ENCODE data around the gene MCOLN2. TPM values are rescaled to one million over a fixed set of nuclear protein-coding genes. Genes with fewer than 3 reads are reported as not detected.

MCOLN2 gene
- total and polyA plus RNA-seq, 2 donors (not counting 1 experiment from before 2014, with no cell fraction given) = 23.9 to 25.8 TPM

DNA sequence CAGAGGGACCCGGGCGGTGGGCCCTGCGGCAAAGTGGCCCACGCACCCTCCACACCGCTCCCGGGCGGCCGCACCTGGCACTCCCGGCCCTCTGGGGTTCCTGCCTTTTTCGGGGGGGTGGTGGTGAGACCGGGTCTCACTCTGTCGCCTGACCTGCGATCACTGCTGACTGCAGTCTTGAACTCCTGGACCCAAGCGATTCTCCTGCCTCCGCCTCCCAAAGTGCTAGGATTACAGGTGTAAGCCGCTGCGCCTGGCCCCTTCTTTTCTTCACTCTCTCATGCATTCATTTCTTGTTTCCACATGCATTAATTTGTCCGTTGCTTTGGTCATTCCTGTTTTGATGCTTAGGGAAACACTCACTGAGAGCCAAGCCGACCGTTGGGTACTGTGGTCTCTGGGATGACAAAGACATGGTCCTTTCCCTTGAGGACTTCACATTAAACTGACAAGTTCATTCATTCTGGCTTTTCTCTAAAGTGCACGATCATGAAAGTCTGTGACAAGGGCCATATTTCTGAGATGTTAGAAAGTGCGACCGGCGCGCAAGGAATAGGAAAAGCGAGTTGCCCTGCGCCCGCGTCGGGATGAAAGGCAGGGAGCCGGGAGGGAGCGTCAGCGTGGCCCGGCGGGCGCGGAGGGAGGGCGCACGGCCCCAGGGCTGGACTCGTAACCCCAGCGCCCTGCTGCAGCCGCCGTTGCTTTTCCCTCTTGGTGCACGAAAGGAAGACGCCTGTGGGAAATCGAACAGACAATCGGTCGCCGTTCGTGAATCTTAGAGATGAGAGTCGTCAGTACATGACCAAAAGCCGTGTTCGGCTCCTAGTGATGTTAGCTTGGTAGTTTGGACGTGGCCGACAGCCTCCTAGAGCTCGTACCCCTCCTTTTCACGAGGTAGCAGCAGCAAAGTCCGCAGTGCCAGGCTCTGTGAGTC is 1.0 kb upstream of the MCOLN2 start:
- no peak for ATAC-seq (ENCODE audit: low read depth)

More for the DNA sequence above, 1.0 kb upstream of the MCOLN2 start:
- Histone ChIP-seq H3K36me3 (replicated peaks in 1 of 2; ENCODE audit: control extremely low read depth in 1 of 2, control insufficient read depth in 1 of 2, extremely low read depth in 1 of 2, insufficient read depth in 2 of 2, low read length in 1 of 2) (no peaks in the 10 kb centered on the region), H3K79me2 (ENCODE audit: control insufficient read depth, insufficient read depth, low read length) (no peaks in the 10 kb centered on the region), H3K4me3 (ENCODE audit: control extremely low read depth in 1 of 5, extremely low read depth in 1 of 5, insufficient read depth in 1 of 5, low read depth in 2 of 5, low read length in 4 of 5) (peak overlapping the region; percentile 41 to 78 (median 63)), H3K27ac (ENCODE audit: low read length in 2 of 2) (no peak overlapping the region), H4K20me1 (ENCODE audit: control insufficient read depth, insufficient read depth, low read length, poor library complexity, severe bottlenecking) (no peaks in the 10 kb centered on the region), H3K9me3 (ENCODE audit: control extremely low read depth in 1 of 3, control insufficient read depth in 2 of 3, insufficient read depth in 1 of 3, low read length in 2 of 3) (peaks cover 0 to 1% (median under 1%) of the 10 kb centered on the region in 3 donors), H3K9ac (ENCODE audit: low read length) (peak overlapping the region; percentile 75), H3K27me3 (replicated peaks in 1 of 4; ENCODE audit: control extremely low read depth in 1 of 4, control insufficient read depth in 3 of 4, insufficient read depth in 4 of 4, low read length in 3 of 4) (peaks cover 0 to 14% (median 3%) of the 10 kb centered on the region in 4 experiments), H2AFZ (ENCODE audit: insufficient read depth, low read depth, low read length, poor library complexity, severe bottlenecking) (peak overlapping the region; percentile 69), H3K4me2 (replicated peaks; ENCODE audit: low read depth, low read length, poor library complexity, severe bottlenecking) (peak overlapping the region; percentile 83), H3K4me1 (ENCODE audit: control insufficient read depth in 2 of 2, insufficient read depth in 2 of 2, low read length in 2 of 2) (peaks cover 45 to 48% of the 10 kb centered on the region in 2 donors)
- ChIA-PET CTCF (interaction anchor here (1.0 to 1.3 kb wide), 5 partner anchors 30 to 55 kb away, joined by 3 to 6 read pairs (median 5); no protein-coding TSS in a partner anchor), POLR2A (interaction anchor here (0.6 kb wide), 1 partner anchor 279 kb away, joined by 3 read pairs; the partner anchor contains the start of gene BCL10)
- intact Hi-C loops (cut with micrococcal nuclease) = loop anchor here (1.0 to 10.0 kb wide), 9 partner anchors 10 to 1617 kb away; partner anchors contain the start of genes MCOLN3, RPF1, SSX2IP and SYDE2
- Mint-ChIP-seq H3K27me3 (no peaks in the 10 kb centered on the region), H3K4me3 (peak overlapping the region; percentile 85), H3K9me3 (ENCODE audit: insufficient read depth) (no peaks in the 10 kb centered on the region), H3K4me1 (peaks cover 55% of the 10 kb centered on the region), H3K27ac (peak overlapping the region; percentile 76)
- peak; percentile 28 for TF ChIP-seq EZH2 (IDR thresholded peaks at IDR 0.05; ENCODE audit: borderline replicate concordance, insufficient read depth, low read depth, low read length, poor library complexity, severe bottlenecking)
- no peak for TF ChIP-seq CTCF (IDR thresholded peaks at IDR 0.05)
- 2% methylated on average over 47 of the region's 58 CpGs for WGBS (ENCODE audit: insufficient coverage)
- peak; percentile 47 for DNase-seq

Data from B cell (primary cell).